ENCODE measurements around the gene KRTAP4-9. TPM values are rescaled to one million over a fixed set of nuclear protein-coding genes. Genes with fewer than 3 reads are reported as not detected.
"Not testable (repeated sequence)": the region's sequence is repeated elsewhere in the genome, so short reads cannot be mapped to it uniquely, and the experiment has no call there.

The KRTAP4-9 gene
- total RNA-seq, 1 donor from 2014 or later = 5.2 TPM

GRCh38 chr17:41131979-41132378, 26.8 kb downstream of the KRTAP4-9 start:
- no peak for DNase-seq

DNA sequence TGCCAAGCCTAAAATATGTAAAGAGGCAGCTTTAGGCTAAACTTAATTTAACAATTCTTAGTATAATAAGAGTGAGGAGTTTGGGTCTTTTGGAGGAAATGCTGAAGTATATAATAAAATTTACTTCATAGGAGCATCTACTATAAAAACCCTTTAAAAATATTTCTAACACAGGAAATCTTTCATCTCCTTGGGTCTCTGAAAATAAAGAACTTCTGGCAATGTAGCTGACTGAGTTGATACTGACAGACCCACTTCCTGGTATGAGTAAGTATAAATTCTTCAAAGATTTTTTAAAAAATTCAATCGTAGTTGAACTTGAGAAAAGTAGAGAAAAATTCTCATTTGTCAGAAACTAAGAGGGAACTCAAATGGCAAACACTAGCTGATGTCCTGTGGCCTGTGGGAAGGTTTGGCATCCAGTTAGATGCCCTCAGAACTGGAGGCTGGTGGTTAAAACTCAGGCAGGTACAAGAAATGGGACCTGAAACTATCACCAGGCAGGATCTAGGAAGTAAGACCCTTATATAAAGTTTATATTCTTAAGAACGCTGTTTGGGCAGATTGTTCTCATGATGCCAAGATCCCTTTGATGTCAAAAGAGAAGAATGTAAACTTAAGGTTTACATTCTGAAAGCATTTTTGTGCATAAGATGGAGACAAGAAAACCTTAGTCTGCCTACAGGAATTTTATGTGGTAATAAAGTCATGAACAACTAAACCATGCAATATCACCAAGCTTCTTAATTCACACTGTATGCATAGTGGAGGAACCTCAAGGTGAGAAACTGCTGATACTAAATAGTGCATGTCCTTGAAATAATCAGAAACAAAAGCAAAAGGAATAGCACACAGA, 28.9 kb downstream of the KRTAP4-9 start:
- DNase-seq = no peak

DNA sequence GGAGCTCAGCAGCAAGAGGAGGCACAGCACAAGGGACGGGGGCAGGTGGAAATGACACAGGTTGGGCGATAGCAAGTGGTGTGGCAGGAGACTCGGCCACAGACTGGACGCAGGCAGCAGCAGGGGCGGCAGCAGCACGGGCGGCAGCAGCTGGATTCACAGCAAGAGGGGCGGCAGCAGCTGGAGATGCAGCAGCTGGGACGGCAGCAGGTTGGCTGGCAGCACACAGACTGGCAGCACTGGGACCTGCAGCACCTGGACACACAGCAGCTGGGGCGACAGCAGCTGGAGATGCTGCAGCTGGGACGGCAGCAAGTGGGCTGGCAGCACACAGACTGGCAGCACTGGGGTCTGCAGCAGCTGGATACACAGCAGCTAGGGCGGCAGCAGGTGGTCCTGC, 34.7 kb downstream of the KRTAP4-9 start:
- not testable (repeated sequence) for DNase-seq

DNA sequence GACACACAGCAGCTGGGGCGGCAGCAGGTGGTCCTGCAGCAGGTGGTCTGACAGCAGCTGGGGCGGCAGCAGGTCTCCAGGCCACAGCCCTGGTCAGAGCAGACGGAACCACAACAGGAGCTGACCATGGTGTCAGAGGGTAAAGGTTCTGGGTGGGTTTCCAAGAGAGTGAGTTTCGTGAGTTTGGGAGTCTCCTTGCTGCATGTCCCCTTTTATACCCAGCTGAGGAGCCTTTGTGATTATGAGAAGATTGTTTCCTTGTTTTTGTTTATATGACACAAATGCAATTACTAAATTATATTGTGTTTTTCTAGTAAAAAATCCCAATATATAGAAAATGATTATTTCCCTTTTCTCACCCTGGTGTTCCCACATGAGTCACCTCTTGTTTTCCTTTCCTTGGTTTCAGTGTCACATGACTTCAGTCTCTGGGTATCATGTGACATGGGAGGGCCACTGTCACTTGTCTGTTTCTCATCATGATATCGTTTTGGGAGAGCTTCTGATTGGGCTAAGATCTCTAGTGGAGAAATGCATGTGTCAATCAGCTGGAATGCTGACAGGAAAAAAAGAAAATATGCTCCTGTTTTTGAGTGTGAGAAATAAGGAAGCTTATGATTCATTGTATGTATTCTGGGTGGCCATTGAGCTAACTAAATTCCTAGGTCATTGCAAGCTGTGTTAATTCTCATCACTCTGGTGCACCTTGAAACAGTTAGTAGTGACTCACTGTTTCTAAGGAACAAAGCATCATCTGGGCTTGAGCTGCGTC, 35.4 kb downstream of the KRTAP4-9 start, which contains the start of gene KRTAP4-6:
TSS of gene KRTAP4-6 (minus strand) at position 185 of the 772 bp plus-strand sequence. CDS start at position 128, 57 bp downstream.
- DNase-seq = no peak

DNA sequence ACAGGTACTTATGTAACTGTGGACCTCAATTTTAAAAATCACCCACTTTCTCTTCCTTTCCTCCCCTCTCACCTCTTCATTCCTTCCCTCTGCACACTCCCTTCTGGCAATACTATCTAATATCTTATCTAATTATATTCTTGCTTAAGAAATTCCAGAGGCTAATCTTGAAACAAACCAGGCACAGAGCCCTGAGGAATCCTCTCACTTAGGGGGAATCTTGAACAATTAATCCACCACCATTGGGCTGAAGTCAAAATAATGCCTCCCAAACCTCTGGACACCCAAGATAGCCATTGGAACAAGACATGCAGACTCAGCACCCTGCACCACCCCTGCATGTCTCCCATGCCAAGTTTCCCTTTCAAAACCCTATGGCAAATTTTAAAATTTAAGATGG, 36.2 kb downstream of the KRTAP4-9 start:
- no peak for DNase-seq

DNA sequence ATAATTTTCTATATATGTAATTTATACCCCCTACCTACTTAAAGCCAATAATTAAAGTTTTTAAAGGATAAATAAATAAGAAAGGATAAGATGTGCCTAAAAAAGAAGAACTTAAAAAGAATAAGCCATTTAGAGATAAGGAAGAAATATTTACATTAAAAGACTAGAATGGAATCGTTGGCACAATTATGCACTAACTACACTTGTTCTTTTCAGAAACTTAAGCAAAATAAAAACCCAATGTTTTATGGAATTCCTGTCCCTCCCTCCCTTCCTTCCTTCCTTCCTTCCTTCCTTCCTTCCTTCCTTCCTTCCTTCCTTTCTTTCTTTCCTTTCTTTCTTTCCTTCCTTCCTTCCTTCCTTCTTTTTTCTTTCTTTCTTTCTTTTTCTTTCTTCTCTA, 39.7 kb downstream of the KRTAP4-9 start:
- DNase-seq = no peak

- no peak for DNase-seq
Measured at GRCh38 chr17:41145261-41145660, 40.1 kb downstream of the KRTAP4-9 start.

DNA sequence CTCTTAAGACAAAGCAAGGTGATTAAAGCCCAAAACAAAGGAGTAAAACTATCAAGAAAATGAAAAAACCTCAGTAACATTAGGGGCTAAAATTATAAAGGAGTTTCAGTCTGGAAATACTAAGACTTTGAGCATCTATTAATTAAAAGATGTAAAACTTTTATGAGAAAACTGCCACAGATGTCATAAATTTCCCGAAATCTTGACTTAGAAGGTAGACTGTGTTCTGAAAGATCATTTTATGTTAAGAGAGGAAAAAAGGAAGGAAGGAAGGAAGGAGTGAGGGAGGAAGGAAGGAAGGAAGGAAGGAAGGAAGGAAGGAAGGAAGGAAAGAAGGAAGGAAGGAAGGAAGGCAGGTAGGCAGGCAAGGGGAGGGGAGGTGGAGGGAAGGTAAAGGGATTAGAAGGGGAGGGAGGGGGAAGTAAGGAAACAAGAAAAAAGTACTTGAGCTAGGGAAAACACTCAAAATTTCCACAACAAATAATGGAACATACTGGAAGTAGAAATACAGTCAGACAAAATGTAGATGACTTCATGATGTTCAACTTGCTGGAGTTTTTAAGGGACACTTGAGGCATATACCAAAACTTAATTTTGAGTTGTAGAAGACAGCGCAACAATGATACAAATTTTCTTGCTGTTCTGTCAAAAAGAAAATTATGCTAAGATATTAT, 42.5 kb downstream of the KRTAP4-9 start:
- DNase-seq = no peak

DNA sequence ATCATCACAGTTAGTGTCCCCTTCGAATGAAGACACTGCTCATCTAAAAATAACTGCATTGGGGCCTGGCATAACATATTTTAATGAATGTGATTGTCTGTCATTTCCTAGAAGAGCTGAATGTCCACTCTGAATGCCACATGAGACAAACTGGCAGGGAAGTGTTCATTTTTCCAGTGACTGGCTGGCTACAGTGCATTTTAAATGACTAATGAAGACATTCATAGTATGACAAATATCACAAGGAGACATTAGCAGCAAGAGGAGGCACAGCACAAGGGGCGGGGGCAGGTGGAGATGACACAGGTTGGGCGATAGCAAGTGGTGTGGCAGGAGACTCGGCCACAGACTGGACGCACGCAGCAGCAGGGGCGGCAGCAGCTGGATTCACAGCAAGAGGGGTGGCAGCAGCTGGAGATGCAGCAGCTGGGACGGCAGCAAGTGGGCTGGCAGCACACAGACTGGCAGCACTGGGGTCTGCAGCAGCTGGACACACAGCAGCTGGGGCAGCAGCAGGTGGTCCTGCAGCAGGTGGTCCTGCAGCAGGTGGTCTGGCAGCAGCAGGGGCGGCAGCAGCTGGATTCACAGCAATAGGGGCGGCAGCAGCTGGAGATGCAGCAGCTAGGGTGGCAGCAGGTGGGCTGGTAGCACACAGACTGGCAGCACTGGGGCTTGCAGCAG, 43.9 kb downstream of the KRTAP4-9 start:
- DNase-seq = not testable (repeated sequence)

DNA sequence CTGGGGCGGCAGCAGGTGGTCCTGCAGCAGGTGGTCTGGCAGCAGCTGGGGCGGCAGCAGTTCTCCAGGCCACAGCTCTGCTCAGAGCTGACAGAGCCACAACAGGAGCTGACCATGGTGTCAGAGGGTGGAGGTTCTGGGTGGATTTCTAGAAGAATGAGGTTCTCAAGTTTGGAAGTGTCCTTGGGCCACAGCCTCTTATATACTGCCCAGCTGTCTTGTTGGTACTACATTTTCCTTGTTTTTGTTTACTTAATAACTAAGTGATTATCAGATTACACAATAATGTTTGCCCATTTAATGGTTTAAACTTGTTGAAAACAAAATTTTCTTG, 44.4 kb downstream of the KRTAP4-9 start, which contains the start of gene KRTAP4-5:
TSS of gene KRTAP4-5 (minus strand) at position 174 of the 334 bp plus-strand sequence. CDS start at position 116, 58 bp downstream.
- DNase-seq = no peak

GRCh38 chr17:41150026-41150425, 44.8 kb downstream of the KRTAP4-9 start:
- DNase-seq = no peak

DNA sequence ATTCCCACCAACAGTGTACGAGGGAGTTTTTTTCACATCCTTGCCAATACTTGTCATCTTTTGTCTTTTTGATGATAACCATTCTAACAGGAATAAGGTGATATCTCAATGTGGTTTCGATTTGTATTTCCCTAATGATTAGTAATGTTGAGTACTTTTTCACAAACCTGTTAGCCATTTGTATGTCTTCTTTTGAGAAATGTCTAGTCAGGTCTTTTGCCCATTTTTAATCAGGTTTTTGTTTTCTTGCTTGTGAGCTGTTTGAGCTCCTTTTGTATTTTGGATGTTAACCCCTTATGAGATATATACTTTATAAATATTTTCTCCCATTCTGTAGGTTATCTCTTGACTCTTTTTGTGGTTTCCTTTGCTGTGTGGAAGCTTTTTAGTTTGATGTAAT, 46.3 kb downstream of the KRTAP4-9 start:
- no peak for DNase-seq

DNA sequence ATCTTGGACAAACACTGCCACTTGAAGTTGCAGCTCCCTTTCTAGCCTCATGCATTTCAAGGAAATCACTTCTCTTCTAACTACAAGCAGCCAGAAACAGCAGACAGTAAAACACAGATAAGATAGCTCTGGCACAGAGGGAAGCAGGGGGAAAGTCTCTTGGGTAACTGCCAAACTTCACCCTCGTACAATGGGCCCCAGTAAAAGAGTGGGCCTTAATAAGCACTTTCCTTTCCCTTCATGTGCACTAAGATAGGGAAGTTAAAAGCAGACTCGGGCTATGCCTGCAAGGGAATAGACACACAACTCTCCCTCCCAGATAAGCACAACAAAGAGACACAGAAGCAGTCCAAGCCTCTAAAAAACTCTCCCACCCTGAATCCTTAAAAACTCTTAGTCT, 48.7 kb downstream of the KRTAP4-9 start:
- DNase-seq = no peak

Other genes with a start within 250 kb of the KRTAP4-9 start
- gene KRT12, start 238.2 kb upstream of the KRTAP4-9 start, total RNA-seq = 0.10 TPM
- gene KRT20, start 220.1 kb upstream of the KRTAP4-9 start, total RNA-seq = 0.39 TPM
- gene KRT23, start 167.7 kb upstream of the KRTAP4-9 start, total RNA-seq = 107 TPM
- gene KRT39, start 138.4 kb upstream of the KRTAP4-9 start, total RNA-seq = 6.4 TPM
- gene KRT40, start 121.1 kb upstream of the KRTAP4-9 start, total RNA-seq = 7.7 TPM
- 1.5 TPM for gene KRTAP3-3, start 111.2 kb upstream of the KRTAP4-9 start, total RNA-seq
- gene KRTAP3-2, start 105.5 kb upstream of the KRTAP4-9 start, total RNA-seq = 2.3 TPM
- gene KRTAP3-1, start 96.3 kb upstream of the KRTAP4-9 start, total RNA-seq = 5.3 TPM
- gene KRTAP1-5, start 78.2 kb upstream of the KRTAP4-9 start, total RNA-seq = 14.1 TPM
- not detected for gene KRTAP1-4, start 75.2 kb upstream of the KRTAP4-9 start, total RNA-seq
- 12.2 TPM for gene KRTAP1-3, start 70.5 kb upstream of the KRTAP4-9 start, total RNA-seq
- 7.5 TPM for gene KRTAP1-1, start 63.9 kb upstream of the KRTAP4-9 start, total RNA-seq
- 3.4 TPM for gene KRTAP2-1, start 58.1 kb upstream of the KRTAP4-9 start, total RNA-seq
- gene KRTAP2-2, start 50.2 kb upstream of the KRTAP4-9 start, total RNA-seq = 6.5 TPM
- gene KRTAP2-3, start 45.3 kb upstream of the KRTAP4-9 start, total RNA-seq = 0.30 TPM
- 3.3 TPM for gene KRTAP2-4, start 39.5 kb upstream of the KRTAP4-9 start, total RNA-seq
- gene KRTAP4-7, start 21.2 kb upstream of the KRTAP4-9 start, total RNA-seq = 11.4 TPM
- 3.1 TPM for gene KRTAP4-8, start 7.2 kb upstream of the KRTAP4-9 start, total RNA-seq
- not detected for gene KRTAP4-16, start 3.2 kb upstream of the KRTAP4-9 start, total RNA-seq
- gene KRTAP4-11, start 13.0 kb downstream of the KRTAP4-9 start, total RNA-seq = 0.79 TPM
- gene KRTAP4-12, start 18.8 kb downstream of the KRTAP4-9 start, total RNA-seq = 0.89 TPM
- 4.0 TPM for gene KRTAP4-6, start 35.2 kb downstream of the KRTAP4-9 start, total RNA-seq
- gene KRTAP4-5, start 44.4 kb downstream of the KRTAP4-9 start, total RNA-seq = 1.3 TPM
- gene KRTAP4-4, start 55.4 kb downstream of the KRTAP4-9 start, total RNA-seq = 2.2 TPM
- gene KRTAP4-3, start 62.8 kb downstream of the KRTAP4-9 start, total RNA-seq = 2.0 TPM
- gene KRTAP4-2, start 72.8 kb downstream of the KRTAP4-9 start, total RNA-seq = 1.1 TPM
- 3.6 TPM for gene KRTAP4-1, start 79.5 kb downstream of the KRTAP4-9 start, total RNA-seq
- not detected for gene KRTAP9-1, start 84.5 kb downstream of the KRTAP4-9 start, total RNA-seq
- gene KRTAP9-2, start 121.3 kb downstream of the KRTAP4-9 start, total RNA-seq = 6.3 TPM
- 7.3 TPM for gene KRTAP9-3, start 127.1 kb downstream of the KRTAP4-9 start, total RNA-seq
- 8.5 TPM for gene KRTAP9-8, start 132.6 kb downstream of the KRTAP4-9 start, total RNA-seq
- gene KRTAP9-4, start 144.3 kb downstream of the KRTAP4-9 start, total RNA-seq = 6.5 TPM
- gene KRTAP9-9, start 150.0 kb downstream of the KRTAP4-9 start, total RNA-seq = 2.6 TPM
- gene KRTAP9-6, start 160.0 kb downstream of the KRTAP4-9 start, total RNA-seq = not detected
- gene KRTAP9-7, start 170.3 kb downstream of the KRTAP4-9 start, total RNA-seq = not detected
- gene KRTAP29-1, start 197.5 kb downstream of the KRTAP4-9 start, total RNA-seq = 0.39 TPM
- gene KRTAP16-1, start 203.9 kb downstream of the KRTAP4-9 start, total RNA-seq = 4.5 TPM
- 7.9 TPM for gene KRTAP17-1, start 210.3 kb downstream of the KRTAP4-9 start, total RNA-seq
- 22.0 TPM for gene KRT33A, start 245.4 kb downstream of the KRTAP4-9 start, total RNA-seq

Measured in skin of body (tissue), 2 donors.